Measurements from ENCODE around the gene DLGAP4. TPM values are rescaled to one million over a fixed set of nuclear protein-coding genes. Genes with fewer than 3 reads are reported as not detected.

DLGAP4 gene
- total and polyA plus RNA-seq, 2 of the 8 experiments (the other 6 are each of a cell fraction or from before 2014, with no cell fraction given): 41.2 to 57.2 TPM

DNA sequence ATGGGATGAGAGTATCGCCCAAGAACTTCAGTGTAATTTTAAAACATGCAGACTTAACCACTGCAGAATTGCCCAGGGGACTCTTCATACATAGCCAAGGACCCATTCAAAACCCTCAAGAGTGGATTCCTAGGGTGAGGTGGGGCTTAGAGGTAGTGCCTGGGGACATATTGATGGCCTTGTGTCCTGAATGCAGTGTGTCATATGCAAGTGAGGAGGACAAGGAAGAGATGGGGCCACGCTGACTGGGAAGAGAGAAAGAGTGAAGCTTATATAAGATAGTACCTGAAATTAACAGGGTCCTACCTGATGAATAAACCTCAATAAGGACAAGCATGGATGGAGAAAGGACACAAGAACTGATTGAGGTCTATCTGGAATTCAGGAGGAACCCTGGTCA, 249.1 kb downstream of the DLGAP4 start:
- H2BK20ac ChIP-seq (ENCODE audit: low read length): no peak overlapping the region
- H3K14ac ChIP-seq (ENCODE audit: insufficient read length): no peak overlapping the region
- no peak for FAIRE-seq
- peaks cover 2 to 4% of the 10 kb centered on the region in 2 experiments for H4K20me1 ChIP-seq (replicated peaks in 1 of 2; ENCODE audit: control insufficient read depth in 1 of 2, insufficient read depth in 2 of 2, low read length in 2 of 2)
- H3K27ac ChIP-seq (ENCODE audit: low read depth, low read length): no peak overlapping the region
- no peak overlapping the region for H3K23ac ChIP-seq (ENCODE audit: insufficient read length)
- no peak overlapping the region for H2AFZ ChIP-seq (ENCODE audit: low read length)
- H3K36me3 ChIP-seq (ENCODE audit: control insufficient read depth in 2 of 4, insufficient read depth in 4 of 4, low read length in 3 of 4): no peaks in the 10 kb centered on the region; a peak in 2 of 8 replicates
- no peak overlapping the region for H2AK5ac ChIP-seq (ENCODE audit: low read depth, low read length)
- no peak overlapping the region for H2BK12ac ChIP-seq (ENCODE audit: low read depth, low read length)
- H3K4me1 ChIP-seq (replicated peaks in 1 of 4; ENCODE audit: control insufficient read depth in 3 of 4, insufficient read depth in 4 of 4, low read length in 3 of 4): no peaks in the 10 kb centered on the region
- H4K5ac ChIP-seq (ENCODE audit: insufficient read length, low read depth, low read length): no peak overlapping the region
- no peak overlapping the region for H2BK15ac ChIP-seq (ENCODE audit: low read length)
- H3K4ac ChIP-seq (replicated peaks; ENCODE audit: insufficient read length, low read depth, low read length): no peak overlapping the region
- no peaks in the 10 kb centered on the region for H3K27me3 ChIP-seq (replicated peaks in 1 of 4; ENCODE audit: control insufficient read depth in 3 of 4, extremely low read depth in 1 of 4, insufficient read depth in 3 of 4, low read length in 3 of 4)
- CTCF ChIA-PET (ENCODE audit: partially characterized antibody): interaction anchor here (0.7 kb wide), 1 partner anchor 33 kb away, joined by 3 read pairs; no protein-coding TSS in a partner anchor
- no peak overlapping the region for H3K18ac ChIP-seq (ENCODE audit: extremely low read depth, low read length)
- no peak overlapping the region for H3K9ac ChIP-seq (replicated peaks in 1 of 4; ENCODE audit: extremely low read depth in 1 of 4, low read depth in 3 of 4, low read length in 3 of 4)
- POLR2A ChIA-PET (ENCODE audit: partially characterized antibody): no interaction called here
- no peak overlapping the region for H2BK5ac ChIP-seq (ENCODE audit: low read depth, low read length)
- H3K4me3 ChIP-seq (ENCODE audit: extremely low read depth in 1 of 4, insufficient read depth in 2 of 4, low read depth in 3 of 4, low read length in 4 of 4): no peak overlapping the region
- 87% methylated on average over 2 of the region's 2 CpGs; no CpG with 5 or more reads in 1 of the 2 experiments for WGBS, 2 experiments (ENCODE audit: extremely low coverage in 1 of 2, insufficient coverage in 1 of 2, insufficient read length in 1 of 2, insufficient replicate concordance in 2 of 2, low coverage in 1 of 2, low lambda C conversion rate in 2 of 2, missing lambda C conversion rate in 1 of 2)
- no peak overlapping the region for H4K8ac ChIP-seq (ENCODE audit: extremely low read depth, insufficient read depth, low read length)
- no peak overlapping the region for H3K4me2 ChIP-seq (ENCODE audit: insufficient read depth in 1 of 2, low read depth in 2 of 2, low read length in 2 of 2)
- H3K9me3 ChIP-seq (ENCODE audit: insufficient read depth in 2 of 2, low read depth in 1 of 2, low read length in 1 of 2): no peaks in the 10 kb centered on the region
- H3K79me2 ChIP-seq (ENCODE audit: control insufficient read depth in 1 of 2, insufficient read depth in 2 of 2, low read length in 2 of 2): peaks cover 0 to 3% of the 10 kb centered on the region in 2 experiments; a peak in 1 of 4 replicates
- no peak overlapping the region for H2BK120ac ChIP-seq (replicated peaks; ENCODE audit: low read depth, low read length)
- H3K56ac ChIP-seq (replicated peaks; ENCODE audit: insufficient read length, low read depth, low read length): no peak overlapping the region
- no peaks in the 10 kb centered on the region; the same call in 1 of the 2 replicates for H3K79me1 ChIP-seq (ENCODE audit: low read depth, low read length)
- no peaks in the 10 kb centered on the region for H3K23me2 ChIP-seq (ENCODE audit: low read depth, low read length)
- DNase-seq (ENCODE audit: low read depth in 1 of 2, low spot score in 2 of 2): no peak
- H4K91ac ChIP-seq (replicated peaks; ENCODE audit: insufficient read length, low read length): no peak overlapping the region
- no peak for TF ChIP-seq TCF12 (IDR thresholded peaks at IDR 0.05; ENCODE audit: low read depth, low read length)
- no peak for TF ChIP-seq TAF1 (IDR thresholded peaks at IDR 0.05; ENCODE audit: low read depth, low read length)
- TF ChIP-seq SP4 (IDR thresholded peaks at IDR 0.05; ENCODE audit: low read length): no peak
- TF ChIP-seq EP300 (IDR thresholded peaks at IDR 0.05; ENCODE audit: borderline replicate concordance in 1 of 2, low read depth in 2 of 2, low read length in 2 of 2): no peak
- no peak for TF ChIP-seq CHD1 (IDR thresholded peaks at IDR 0.05; ENCODE audit: low read depth, low read length)
- no peak for TF ChIP-seq KDM4A (IDR thresholded peaks at IDR 0.05; ENCODE audit: low read depth, low read length, severe bottlenecking)
- TF ChIP-seq YY1 (IDR thresholded peaks at IDR 0.05; ENCODE audit: low read depth, low read length): no peak
- TF ChIP-seq SIRT6 (IDR thresholded peaks at IDR 0.05; ENCODE audit: low read length): no peak
- no peak for TF ChIP-seq EZH2 (IDR thresholded peaks at IDR 0.05; ENCODE audit: low read depth, low read length, severe bottlenecking)
- no peak for TF ChIP-seq CTBP2 (IDR thresholded peaks at IDR 0.05; ENCODE audit: borderline replicate concordance, insufficient read depth, insufficient read length, low read length)
- TF ChIP-seq CBX8 (IDR thresholded peaks at IDR 0.05; ENCODE audit: borderline replicate concordance, low read depth, low read length): no peak
- TF ChIP-seq CBX5 (IDR thresholded peaks at IDR 0.05; ENCODE audit: low read depth, low read length): no peak
- TF ChIP-seq SIN3A (conservative IDR thresholded peaks at IDR 0.05 in 1 of 2, IDR thresholded peaks at IDR 0.05 in 1 of 2; ENCODE audit: low read depth in 1 of 2, low read length in 2 of 2): no peak
- TF ChIP-seq POLR2A (IDR thresholded peaks at IDR 0.05; ENCODE audit: control extremely low read depth in 1 of 2, low read depth in 2 of 2, low read length in 2 of 2): no peak
- no peak for TF ChIP-seq TEAD4 (IDR thresholded peaks at IDR 0.05; ENCODE audit: low read depth, low read length)
- no peak for TF ChIP-seq SRF (IDR thresholded peaks at IDR 0.05; ENCODE audit: low read depth, low read length)

Measured in H1 (cell line).